Natural killer cell (primary cell): ENCODE data around the gene NECTIN1. TPM values are rescaled to one million over a fixed set of nuclear protein-coding genes. Genes with fewer than 3 reads are reported as not detected.

Experiments
- ATAC-seq, 3 donors: fragments of 150-1000 bp in 2 of 3; fragments of 200-7000 bp in 1 of 3; cut with Tn5 transposase; 1 replicate in 1 of 3; 2 replicates in 2 of 3; pipeline ENCODE4 v1.10.0; 2021; ENCODE audit warnings: mild to moderate bottlenecking in 2 of 3, moderate library complexity in 2 of 3
- DNase-seq, 2 donors: peaks; one replicate each; pipeline versions ENCODE4 v3.0.0 to v3.0.0-alpha.2; 2013 to 2021; ENCODE audit warnings: mixed read lengths in 1 of 2
- H3K27ac ChIP-seq: one replicate; pipeline ENCODE4 v1.5.1; 2013; ENCODE audit warnings: mild to moderate bottlenecking, low read length
- H3K27me3 ChIP-seq: one replicate; pipeline ENCODE4 v1.6.1; 2013; ENCODE audit warnings: low read length; ENCODE audit not compliant: control insufficient read depth, insufficient read depth
- H3K36me3 ChIP-seq: one replicate; pipeline ENCODE4 v1.6.1; 2013; ENCODE audit warnings: low read length; ENCODE audit not compliant: control insufficient read depth, insufficient read depth
- H3K4me1 ChIP-seq: one replicate; pipeline ENCODE4 v1.6.1; 2013; ENCODE audit warnings: low read length; ENCODE audit not compliant: control insufficient read depth, insufficient read depth
- H3K4me3 ChIP-seq: one replicate; pipeline ENCODE4 v1.5.1; 2013; ENCODE audit warnings: low read length
- H3K9me3 ChIP-seq: one replicate; pipeline ENCODE4 v1.6.1; 2013; ENCODE audit warnings: low read length; ENCODE audit not compliant: control insufficient read depth, insufficient read depth
- H3K27ac Mint-ChIP-seq, 2 donors: one replicate each; pipeline ENCODE4 v1.8.0; 2022; ENCODE audit warnings: mild to moderate bottlenecking in 2 of 2, mixed read lengths in 2 of 2, moderate library complexity in 1 of 2
- H3K27me3 Mint-ChIP-seq, 2 donors: one replicate each; pipeline ENCODE4 v1.8.0; 2022; ENCODE audit warnings: low read depth in 2 of 2, mixed read lengths in 2 of 2
- H3K36me3 Mint-ChIP-seq: one replicate; pipeline ENCODE4 v1.8.0; 2022; ENCODE audit warnings: mixed read lengths
- H3K4me1 Mint-ChIP-seq, 2 donors: one replicate each; pipeline ENCODE4 v1.8.0; 2022; ENCODE audit warnings: mixed read lengths in 2 of 2
- H3K4me3 Mint-ChIP-seq: one replicate; pipeline ENCODE4 v1.8.0; 2022; ENCODE audit warnings: mild to moderate bottlenecking, moderate library complexity, mixed read lengths
- H3K9me3 Mint-ChIP-seq, 2 donors: one replicate each; pipeline ENCODE4 v1.8.0; 2022; ENCODE audit warnings: mixed read lengths in 2 of 2
- CTCF ChIP-seq: fragments of 200-600 bp; IDR thresholded peaks from one replicate; pipeline ENCODE4 v1.8.0; 2022; ENCODE audit warnings: antibody characterized with exemption
- WGBS: methylation state at CpG from one replicate; pipeline ENCODE4 v1.1.7; 2013; ENCODE audit warnings: missing lambda C conversion rate; ENCODE audit not compliant: insufficient coverage; 5-methylcytosine and 5-hydroxymethylcytosine counted together
- intact Hi-C: fragments of 100-400 bp; cut with micrococcal nuclease; formaldehyde crosslinking; loops from one replicate; pipeline ENCODE4 v1.14.2; 2022
- total RNA-seq, 4 donors: library from RNA; stranded (reverse); fragments of 120-200 nt in 1 of 4; gene quantifications; one replicate each; pipeline versions ENCODE4 v1.2.3 to v1.2.4, GENCODE V29; 2013 to 2022

The NECTIN1 gene
- total RNA-seq, 3 donors from 2014 or later (not counting 1 experiment from before 2014, with no cell fraction given) = 5.8 to 18.8 (median 7.8) TPM

- Mint-ChIP-seq H3K9me3 (peaks cover 0 to 2% of the 10 kb centered on the region in 2 donors), H3K4me1 (no peaks in the 10 kb centered on the region), H3K27ac (peak overlapping the region in 1 of 2 donors; percentile 64), H3K4me3 (no peak overlapping the region), H3K27me3 (peaks cover 6 to 20% of the 10 kb centered on the region in 2 donors), H3K36me3 (no peaks in the 10 kb centered on the region)
- 92% methylated on average over 2 of the region's 3 CpGs for WGBS
- H3K36me3 ChIP-seq = no peaks in the 10 kb centered on the region
- no peak for DNase-seq
- H3K9me3 ChIP-seq = no peaks in the 10 kb centered on the region
- no peak overlapping the region for H3K27ac ChIP-seq
- no peak for ATAC-seq
- no peak for TF ChIP-seq CTCF
- H3K27me3 ChIP-seq = no peaks in the 10 kb centered on the region
- H3K4me1 ChIP-seq = no peaks in the 10 kb centered on the region
- H3K4me3 ChIP-seq = no peak overlapping the region
- intact Hi-C loops = no loop called here
Observed at GRCh38 chr11:119647254-119647653, 81.7 kb downstream of the NECTIN1 start.

- H3K27me3 Mint-ChIP-seq = peaks cover 0 to 9% of the 10 kb centered on the region in 2 donors
- ATAC-seq (no peak), DNase-seq (no peak)
- no peaks in the 10 kb centered on the region for H3K4me1 ChIP-seq
- H3K36me3 ChIP-seq = no peaks in the 10 kb centered on the region
- H3K4me3 ChIP-seq = no peak overlapping the region
- H3K4me3 Mint-ChIP-seq = no peak overlapping the region
- TF ChIP-seq CTCF = no peak
- H3K27ac ChIP-seq = no peak overlapping the region
- no peaks in the 10 kb centered on the region for H3K36me3 Mint-ChIP-seq
- H3K27ac Mint-ChIP-seq = no peak overlapping the region
- H3K9me3 ChIP-seq = no peaks in the 10 kb centered on the region
- intact Hi-C loops = no loop called here
- H3K27me3 ChIP-seq = no peaks in the 10 kb centered on the region
- WGBS = 84% methylated on average over 5 of the region's 5 CpGs
- peaks cover 0 to 2% of the 10 kb centered on the region in 2 donors for H3K9me3 Mint-ChIP-seq
- H3K4me1 Mint-ChIP-seq = no peaks in the 10 kb centered on the region
Observed at GRCh38 chr11:119645018-119645417, 84.0 kb downstream of the NECTIN1 start.

- intact Hi-C loops = no loop called here
- ATAC-seq = no peak
- H3K9me3 Mint-ChIP-seq = peaks cover 0 to 2% of the 10 kb centered on the region in 2 donors
- H3K27ac ChIP-seq = no peak overlapping the region
- H3K27me3 Mint-ChIP-seq = peaks cover 3 to 9% of the 10 kb centered on the region in 2 donors
- H3K4me3 Mint-ChIP-seq = no peak overlapping the region
- no peaks in the 10 kb centered on the region for H3K9me3 ChIP-seq
- DNase-seq = no peak
- no peaks in the 10 kb centered on the region for H3K36me3 Mint-ChIP-seq
- H3K27ac Mint-ChIP-seq = no peak overlapping the region
- H3K27me3 ChIP-seq = no peaks in the 10 kb centered on the region
- no peaks in the 10 kb centered on the region for H3K4me1 ChIP-seq
- no peaks in the 10 kb centered on the region for H3K4me1 Mint-ChIP-seq
- TF ChIP-seq CTCF = no peak
- 84% methylated on average over 7 of the region's 7 CpGs for WGBS
- no peaks in the 10 kb centered on the region for H3K36me3 ChIP-seq
- H3K4me3 ChIP-seq = no peak overlapping the region
Observed at GRCh38 chr11:119644502-119644901, 84.5 kb downstream of the NECTIN1 start.

- no peaks in the 10 kb centered on the region for H3K4me1 ChIP-seq
- no peak overlapping the region for H3K4me3 Mint-ChIP-seq
- H3K9me3 Mint-ChIP-seq = peaks cover 0 to 2% of the 10 kb centered on the region in 2 donors
- no peak overlapping the region for H3K27ac ChIP-seq
- peaks cover 6 to 12% of the 10 kb centered on the region in 2 donors for H3K27me3 Mint-ChIP-seq
- H3K4me1 Mint-ChIP-seq = no peaks in the 10 kb centered on the region
- H3K36me3 ChIP-seq = no peaks in the 10 kb centered on the region
- WGBS = 93% methylated on average over 5 of the region's 5 CpGs
- ATAC-seq (no peak), DNase-seq (no peak)
- H3K36me3 Mint-ChIP-seq = no peaks in the 10 kb centered on the region
- no peak for TF ChIP-seq CTCF
- intact Hi-C loops = no loop called here
- H3K27me3 ChIP-seq = no peaks in the 10 kb centered on the region
- H3K4me3 ChIP-seq = no peak overlapping the region
- no peak overlapping the region for H3K27ac Mint-ChIP-seq
- no peaks in the 10 kb centered on the region for H3K9me3 ChIP-seq
Observed at GRCh38 chr11:119643876-119644225, 85.1 kb downstream of the NECTIN1 start.
